GM18498 (cell line): ENCODE measurements around the gene AGBL4.

Experiments used
- ATAC-seq: cut with Tn5 transposase; IDR thresholded peaks from one replicate; pipeline ENCODE4 v1.9.1; 2021; ENCODE audit warnings: mild to moderate bottlenecking, moderate library complexity; ENCODE audit not compliant: unreplicated experiment

The AGBL4 gene

DNA sequence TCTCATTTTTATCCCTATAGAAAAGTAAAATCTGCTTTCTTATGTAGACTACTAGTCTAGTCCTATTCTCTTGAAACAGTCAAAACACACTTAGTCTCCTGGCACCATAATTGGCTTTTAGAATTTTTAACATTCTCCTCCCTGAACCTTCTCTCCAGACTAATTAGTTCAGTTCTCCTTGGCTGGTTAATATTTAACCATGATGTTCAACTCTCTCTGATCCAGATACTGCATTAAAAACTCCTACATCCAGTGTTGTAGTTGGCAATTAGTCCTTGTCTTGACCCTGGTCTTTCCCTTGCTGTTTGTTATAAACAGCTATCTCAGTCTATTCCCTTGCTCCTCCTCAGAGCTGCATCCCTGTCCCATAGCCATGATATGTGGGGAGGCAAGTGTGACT is 824.2 kb downstream of the AGBL4 start:
- ATAC-seq: no peak

DNA sequence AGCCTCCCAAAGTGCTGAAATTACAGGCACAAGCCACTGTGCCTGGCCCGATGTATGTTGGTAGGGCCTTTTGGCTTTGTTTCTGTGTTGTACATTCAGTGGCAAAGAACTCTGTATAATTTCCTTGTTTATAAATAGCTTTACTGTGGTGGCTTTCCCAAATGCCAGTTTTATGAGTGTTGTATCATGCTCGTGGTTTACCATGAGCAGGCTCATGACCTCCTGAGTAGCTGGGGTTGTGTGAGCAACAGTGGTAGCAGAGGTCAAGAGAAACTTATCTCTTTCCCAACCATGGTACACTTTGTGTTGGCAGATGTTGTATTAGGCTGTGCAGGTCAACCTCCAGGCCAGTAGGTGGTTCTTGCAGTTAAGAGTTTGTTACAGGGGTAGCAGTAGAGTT is 826.7 kb downstream of the AGBL4 start:
- ATAC-seq: no peak

DNA sequence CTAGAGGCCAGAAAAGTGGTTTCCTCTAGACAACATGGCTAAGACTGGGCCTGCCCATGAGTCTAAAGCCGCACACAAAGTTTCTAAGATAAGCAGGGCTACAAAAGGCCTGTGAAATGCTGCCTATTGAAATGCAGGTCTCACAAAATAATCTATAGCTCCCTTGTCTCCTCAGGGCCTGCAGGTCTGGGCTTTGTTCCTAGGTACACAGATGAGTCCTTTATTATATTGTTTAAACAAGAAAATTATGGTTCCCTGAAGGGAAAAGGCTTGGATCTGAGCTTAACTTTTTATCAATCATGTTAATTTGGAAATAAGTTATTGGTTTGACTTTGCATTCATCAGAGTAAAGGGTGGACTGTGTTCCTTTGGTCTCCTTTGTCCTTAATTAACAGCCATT is 833.6 kb downstream of the AGBL4 start:
- no peak for ATAC-seq

DNA sequence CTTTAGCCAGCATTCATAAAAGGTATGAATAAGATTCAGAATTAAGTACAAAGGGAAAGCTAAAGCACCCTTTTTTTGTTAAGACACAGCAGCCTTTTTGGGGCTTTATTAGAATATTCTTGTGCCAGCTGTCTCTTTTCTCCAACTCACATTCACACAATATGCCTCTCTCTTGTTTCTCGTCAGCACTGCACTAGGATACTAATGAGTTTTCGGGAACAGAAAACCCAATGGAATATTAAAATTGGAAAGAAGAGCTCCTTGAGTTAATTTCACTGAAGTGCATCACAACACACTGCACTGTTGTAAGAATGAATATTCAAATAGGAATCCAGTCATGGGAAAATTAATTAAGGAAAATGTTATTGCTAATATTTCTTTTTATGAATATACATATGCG is 836.7 kb downstream of the AGBL4 start:
- no peak for ATAC-seq

DNA sequence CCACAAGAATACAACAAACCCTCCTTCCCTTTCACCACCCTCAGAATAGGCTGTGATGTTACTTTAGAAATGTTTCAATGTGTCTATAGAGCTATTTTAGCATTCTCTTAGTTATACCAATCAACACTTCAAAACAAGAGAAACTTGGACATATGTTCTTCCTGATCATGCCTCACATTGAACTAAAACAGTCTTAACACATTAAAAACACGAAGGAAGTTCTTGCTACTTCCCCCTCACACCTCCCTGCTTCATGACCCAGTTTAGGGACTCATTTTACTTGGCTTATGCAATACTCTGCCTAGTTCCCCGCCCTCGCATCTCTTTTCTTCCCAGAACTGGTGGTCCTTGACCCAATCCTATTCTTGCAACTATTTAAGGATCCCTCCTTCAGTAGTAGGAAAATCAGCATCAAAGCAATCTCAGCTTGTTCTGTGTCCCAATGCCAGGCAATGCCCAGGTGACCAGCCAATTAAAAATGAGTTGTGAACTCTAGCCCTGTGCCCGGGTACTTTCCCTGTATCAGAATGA is 838.2 kb downstream of the AGBL4 start:
- no peak for ATAC-seq

DNA sequence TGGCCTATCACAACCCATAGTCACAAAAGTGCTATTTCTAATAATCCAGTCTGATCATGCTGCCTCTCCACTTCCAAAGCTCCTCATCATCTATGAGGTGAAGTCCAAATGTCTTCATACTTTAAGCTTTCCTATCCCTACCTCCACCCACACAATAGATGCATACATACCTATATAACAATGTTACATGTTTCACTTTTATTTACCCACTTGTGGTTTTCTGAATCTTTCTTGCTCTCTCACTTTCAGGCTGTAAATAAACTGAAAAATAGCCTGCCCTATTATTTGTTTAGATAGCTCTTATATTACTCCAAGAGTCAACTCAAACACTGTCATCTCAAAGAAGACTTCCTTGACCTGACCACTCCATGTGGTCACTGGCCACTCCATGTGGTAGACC is 840.3 kb downstream of the AGBL4 start:
- peak; percentile 60 for ATAC-seq

DNA sequence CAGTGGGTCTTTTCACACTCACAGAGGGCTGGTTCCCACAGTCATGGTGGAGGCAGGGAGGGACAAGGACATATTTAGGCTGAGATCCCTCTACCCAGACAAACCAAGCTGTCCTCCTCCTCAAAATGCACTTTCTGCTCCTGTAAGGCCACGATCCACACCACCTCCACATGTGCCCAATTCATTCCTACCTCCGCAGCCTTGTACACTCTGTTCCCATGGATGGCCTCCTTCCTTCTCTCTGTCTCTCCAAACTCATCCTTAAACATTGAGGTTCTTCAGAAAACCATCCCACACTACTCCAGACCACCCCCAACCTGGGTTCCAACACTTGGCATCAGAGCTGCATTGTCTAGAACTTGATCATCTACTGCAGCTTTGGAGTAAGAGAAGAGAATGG is 842.7 kb downstream of the AGBL4 start:
- no peak for ATAC-seq

DNA sequence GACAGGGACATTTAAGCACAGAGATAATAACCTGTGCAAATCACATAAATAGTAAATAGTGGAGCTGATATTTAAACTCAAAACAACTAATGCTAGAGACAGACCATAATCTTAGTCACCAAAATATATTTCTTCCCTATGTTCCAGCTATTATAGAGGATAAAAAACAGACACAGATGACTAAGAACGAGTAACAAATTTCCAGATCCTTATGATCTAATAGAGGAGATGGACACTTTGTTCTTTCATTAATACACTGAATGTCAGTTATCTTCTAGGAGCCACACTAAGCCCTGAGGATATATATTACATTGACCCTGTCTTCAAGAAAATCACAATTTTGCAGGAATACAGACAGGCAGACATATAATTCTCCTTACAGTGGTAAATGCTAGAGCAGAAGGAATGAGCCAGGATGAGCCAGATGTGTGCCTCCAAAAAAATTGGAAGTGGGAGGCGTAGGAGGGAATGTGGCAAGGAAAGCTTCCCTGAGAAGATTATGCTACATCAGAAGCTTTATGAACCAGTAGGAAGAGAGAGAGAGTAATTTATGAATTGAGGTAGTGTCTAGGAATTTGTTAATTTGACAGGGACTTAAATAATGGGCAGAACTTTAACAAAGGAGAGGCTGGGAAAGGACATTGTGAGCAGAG is 851.7 kb downstream of the AGBL4 start:
- ATAC-seq: no peak

DNA sequence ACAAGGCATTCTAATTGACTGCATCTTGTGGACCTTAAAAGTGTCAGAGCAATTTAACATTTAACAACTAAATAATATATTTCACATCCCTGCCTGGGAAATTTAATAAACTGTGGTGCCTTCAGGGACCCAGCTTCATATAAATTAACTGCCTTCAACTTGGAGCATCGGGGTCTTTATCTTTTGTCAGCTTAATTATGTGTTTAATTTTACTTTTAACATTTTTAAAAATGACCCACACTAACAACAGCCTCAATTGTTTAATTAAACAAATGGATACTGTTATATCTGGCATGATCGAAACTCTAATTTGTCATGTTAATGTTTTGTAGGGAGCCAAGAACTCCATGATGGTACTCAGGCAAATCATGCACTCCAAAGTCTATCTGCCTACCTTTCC is 857.7 kb downstream of the AGBL4 start:
- ATAC-seq: no peak

DNA sequence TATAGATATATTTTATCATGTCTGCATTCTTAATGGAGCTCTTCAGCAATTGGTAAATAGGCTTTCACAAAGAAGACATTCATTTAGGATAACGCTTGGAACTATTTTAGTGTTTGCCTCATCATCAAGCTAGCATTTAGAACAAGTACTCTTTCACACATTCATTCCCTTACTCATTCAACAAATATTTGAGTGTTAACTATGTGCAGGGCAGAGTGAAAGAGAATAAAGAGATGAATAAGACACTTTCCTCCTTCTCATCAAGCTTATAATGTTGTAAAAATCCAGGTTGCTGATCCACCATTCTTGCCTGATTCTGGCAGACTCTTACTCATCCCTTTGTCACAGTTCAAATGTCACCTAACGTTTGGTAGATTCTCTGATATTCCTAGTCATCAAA is 860.7 kb downstream of the AGBL4 start:
- ATAC-seq: no peak

DNA sequence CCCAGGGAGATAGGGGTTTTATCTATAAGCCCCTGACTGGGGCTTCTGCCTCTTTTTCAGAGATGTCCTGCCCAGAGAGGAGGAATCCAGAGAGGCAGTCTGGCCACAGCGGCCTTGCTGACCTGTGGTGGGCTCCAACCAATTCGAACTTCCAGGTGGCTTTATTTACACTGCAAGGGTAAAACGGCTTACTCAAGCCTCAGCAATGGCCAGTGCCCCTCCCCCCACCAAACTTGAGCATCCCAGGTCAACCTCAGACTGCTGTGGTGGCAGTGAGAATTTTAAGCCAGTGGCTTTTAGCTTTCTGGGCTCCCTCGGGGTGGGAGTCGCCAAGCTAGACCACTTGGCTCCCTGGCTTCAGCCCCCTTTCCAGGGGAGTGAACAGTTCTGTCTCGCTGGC is 863.1 kb downstream of the AGBL4 start:
- ATAC-seq: no peak

DNA sequence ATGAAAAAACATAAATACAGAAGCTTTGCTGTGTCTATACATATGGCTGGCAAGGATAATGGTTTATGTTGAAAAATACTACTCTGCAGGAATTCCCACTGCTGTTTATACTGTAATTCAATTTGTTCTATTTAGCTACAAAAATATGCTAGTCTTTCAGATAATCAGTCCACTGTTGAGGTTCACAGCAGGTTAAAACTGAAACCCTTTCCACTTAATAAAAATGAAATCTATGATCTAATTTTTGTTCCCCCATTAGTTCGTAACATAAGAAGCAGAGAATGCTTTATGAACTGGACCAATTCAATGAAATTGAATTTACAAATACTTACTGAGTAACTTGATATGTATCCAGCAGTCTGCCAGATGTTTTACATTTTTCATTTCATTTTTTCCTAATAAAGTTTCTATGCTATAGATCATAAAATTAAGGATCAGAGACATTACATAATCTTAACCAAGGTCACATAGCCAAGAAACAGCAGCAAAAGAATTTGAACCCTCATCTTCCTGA is 887.0 kb downstream of the AGBL4 start:
- no peak for ATAC-seq

DNA sequence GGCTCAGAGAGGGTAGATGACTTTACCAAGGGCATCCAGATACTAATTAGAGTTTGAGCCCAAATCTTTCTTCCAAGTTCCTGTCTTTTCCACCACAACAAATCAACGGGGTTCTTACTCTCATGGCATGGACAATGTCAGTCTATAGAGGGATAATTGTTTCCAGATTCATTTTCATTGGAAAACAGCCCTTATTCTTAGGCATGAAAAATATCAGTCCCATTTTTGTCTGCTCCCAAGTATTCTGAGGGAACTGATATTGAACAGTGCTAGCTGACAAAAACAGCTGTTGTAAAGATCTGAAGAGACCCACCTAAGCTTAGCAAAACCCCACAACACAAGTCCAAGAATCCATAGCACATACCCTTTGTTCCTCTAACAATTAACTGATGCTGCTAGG is 898.0 kb downstream of the AGBL4 start:
- ATAC-seq: no peak

DNA sequence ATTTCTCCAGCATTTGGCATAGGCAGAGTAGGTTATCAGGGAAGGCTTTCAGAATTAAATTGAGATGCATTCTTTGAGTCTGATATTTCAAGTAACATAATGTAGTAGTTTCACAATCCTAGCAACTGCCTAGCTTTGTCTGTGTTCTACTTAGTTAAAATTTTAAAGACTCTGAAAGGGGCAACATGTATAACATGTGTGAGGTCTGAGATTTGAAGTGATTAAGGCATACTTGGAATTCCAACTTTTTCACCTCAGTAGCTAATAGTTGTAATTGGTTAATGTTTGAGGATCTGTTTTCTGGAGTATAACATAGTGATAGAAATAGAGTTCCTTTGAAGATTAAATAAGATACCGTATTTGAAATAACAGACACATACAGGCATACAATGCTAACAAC is 911.8 kb downstream of the AGBL4 start:
- no peak for ATAC-seq

DNA sequence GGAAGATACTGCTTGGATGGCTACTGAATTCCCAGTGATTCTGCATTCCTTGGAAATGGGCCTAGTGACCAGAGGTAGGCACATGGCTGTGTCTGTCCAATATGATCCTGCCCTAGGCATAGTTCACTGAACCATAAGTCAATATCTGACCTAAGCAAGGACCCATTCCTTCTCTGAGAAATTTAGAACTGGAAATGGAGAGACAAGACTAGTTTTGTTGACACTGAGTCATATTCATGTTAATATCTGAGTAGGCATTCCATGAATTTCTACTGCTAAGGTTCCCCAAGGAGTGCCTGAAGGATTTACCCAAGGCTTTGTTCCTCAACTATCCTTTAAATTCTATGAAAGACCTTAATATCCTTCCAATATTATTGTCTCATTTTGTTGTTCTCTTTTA is 917.3 kb downstream of the AGBL4 start:
- ATAC-seq: no peak

DNA sequence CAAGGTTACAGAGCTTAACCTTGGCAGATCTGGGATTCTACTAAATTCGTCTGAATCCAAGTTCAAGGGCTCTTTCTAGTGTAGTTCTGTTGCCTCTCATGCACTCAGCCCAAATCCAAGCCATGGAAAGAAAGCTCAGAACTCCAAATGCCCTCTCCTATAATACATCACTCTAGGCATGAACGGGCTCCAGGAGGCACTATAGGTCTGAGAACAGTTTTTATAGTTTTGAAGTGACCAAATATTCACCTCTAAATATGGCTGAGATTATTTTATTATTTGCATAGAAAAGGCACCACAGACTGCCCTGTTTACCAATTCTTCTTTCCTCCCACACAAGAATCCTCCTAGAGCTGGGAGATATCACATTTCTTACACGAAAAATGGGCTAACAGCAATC is 919.2 kb downstream of the AGBL4 start:
- ATAC-seq: no peak

DNA sequence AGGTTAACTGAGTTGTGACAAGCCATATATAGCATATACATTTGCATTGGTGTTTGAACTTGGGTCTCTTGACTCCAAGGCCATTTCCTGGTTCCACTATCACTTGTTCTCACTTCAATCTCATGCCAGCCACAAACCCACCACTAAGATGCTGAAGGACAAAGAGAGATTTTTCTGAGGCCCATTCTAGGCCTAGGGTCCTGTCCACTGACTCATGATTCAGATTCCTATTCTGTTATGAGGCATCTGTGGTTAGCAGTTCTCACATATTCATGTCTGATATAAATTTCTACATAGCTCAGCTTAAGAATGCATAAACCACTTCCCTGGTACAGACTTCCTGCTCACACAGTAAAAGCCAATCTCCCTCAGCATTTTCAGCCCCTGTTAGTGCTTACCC is 921.0 kb downstream of the AGBL4 start:
- peak; percentile 70 for ATAC-seq

DNA sequence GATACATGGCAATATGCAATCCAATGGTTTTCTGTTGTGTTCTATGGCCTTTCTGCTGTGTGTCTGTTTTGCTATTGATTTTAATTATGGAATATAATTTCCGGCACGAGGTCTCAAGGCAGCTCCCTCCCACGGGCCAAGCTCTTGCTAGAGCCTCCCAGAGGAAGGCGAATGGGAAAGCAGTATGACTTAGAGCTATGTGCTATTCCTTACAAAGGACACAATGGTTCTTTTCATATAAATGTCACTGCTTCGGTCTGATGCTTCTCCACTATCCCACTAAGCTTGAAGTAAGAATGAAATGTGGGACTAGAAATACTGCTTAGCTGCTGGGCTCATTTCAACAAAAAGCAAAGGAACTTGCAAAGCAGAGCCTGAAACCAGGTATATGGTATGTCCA is 924.9 kb downstream of the AGBL4 start:
- no peak for ATAC-seq

DNA sequence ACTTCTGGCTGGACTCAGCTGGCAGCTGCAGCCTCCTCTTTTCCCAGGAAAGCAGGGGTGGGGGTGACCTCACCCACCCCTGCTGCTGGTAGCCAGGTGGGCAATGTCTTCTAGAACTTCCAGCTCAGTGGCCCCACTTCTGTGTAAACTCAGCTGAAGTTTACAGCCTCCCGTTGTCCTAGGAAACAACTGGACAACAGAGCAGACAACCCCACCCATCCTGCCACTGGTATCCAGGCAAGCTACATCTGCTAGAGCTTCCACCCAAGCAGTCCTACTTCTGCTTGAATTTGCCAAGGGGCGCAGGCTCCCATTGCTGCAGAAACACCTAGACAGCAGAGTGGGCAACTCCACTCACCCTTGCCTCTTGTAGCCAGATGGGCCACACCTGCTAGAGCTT is 937.4 kb downstream of the AGBL4 start:
- no peak for ATAC-seq

DNA sequence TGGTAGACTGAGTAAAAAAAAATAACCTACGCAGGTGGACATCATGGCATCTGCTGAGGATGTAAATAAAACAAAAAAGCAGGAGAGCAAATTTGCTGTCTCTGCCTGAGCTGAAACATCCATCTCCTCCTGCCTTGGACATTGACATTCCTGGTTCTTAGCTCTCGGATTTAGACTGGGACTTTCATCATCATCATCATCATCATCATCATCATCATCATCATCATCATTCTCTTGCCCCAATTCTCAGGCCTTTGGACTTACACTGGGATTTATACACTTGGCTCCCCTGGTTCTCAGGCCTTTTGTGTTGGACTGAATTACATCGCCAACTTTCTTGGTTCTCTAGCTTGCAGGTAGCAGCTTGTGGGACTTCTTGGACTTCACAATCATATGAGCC is 938.7 kb downstream of the AGBL4 start:
- no peak for ATAC-seq

DNA sequence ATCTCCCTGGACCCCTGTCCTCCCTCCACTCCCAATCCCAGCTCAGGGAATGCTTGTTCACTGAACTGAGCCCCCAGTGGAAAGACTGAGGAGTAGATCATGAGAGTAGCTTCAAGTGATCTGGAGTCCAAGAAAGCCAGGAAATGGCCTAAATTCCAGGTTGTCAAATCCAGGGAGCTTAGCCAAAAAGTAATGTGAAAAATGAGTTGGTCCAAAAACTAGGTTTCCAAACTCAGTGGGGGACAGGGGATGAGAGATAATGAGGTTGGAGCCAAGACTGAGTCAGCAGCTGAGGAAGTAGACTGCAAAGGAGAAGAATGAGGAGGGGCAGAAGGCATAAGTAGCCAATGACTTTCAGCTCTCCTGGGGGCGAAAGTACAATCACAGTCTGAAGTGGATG is 963.0 kb downstream of the AGBL4 start:
- no peak for ATAC-seq

DNA sequence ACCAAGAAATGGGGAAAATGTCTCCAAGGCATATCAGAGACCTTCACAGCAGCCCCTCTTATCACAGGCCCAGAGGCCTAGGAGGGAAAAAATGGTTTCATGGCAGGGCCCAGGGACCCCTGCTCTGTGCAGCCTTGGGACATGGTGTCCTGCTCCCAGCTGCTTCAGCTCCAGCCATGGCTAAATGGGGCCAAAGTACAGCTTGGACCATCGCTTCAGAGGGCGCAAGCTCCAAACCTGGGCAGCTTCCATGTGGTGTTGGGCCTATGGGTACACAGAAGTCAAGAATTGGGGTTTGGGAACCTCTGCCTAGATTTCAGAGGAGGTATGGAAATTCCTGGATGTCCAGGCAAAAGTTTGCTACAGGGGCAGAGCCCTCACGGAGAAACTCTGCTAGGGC is 964.7 kb downstream of the AGBL4 start:
- ATAC-seq: no peak

DNA sequence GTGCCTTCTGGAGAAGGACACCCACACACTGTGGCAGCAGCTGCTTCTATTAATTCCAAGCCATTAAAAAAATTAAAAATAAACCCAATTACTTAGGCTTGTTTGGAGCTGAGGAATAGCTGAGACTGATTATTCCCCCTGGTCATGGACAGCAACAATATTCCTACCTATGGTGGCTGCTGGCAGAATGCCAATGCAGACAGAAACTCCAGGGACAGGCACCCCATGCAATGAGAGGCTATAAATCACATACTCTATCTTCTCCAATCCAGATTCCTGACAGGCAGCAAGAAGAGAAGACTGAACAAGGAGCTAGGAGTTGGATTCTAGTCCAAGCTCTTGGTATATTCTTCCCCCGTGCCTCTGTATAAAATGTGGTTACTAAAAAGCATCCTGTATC is 971.7 kb downstream of the AGBL4 start:
- ATAC-seq: no peak
